ENCODE measurements around the gene SIDT1.

SIDT1 gene

DNA sequence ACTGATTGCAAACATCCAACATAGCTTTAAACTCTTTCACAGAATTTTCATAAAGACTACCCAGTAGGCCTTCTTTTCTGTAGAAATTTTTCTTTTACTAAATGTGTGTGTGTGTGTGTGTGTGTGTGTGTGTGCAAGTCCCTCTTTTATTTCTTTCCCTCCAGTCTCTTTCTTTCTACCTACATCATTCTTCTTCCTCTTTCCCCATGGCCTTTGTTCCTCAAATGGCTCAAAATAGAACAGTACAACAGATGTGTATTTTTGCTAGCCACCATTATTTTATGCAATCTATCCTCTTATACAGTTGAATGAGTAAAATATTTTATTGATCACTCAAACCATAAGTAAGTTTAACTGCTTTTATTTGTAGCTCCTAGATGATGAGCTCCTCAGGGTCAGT, 87.7 kb downstream of the SIDT1 start:
- DNase-seq (ENCODE audit: low spot score): no peak
- TF ChIP-seq, protein P1, sequence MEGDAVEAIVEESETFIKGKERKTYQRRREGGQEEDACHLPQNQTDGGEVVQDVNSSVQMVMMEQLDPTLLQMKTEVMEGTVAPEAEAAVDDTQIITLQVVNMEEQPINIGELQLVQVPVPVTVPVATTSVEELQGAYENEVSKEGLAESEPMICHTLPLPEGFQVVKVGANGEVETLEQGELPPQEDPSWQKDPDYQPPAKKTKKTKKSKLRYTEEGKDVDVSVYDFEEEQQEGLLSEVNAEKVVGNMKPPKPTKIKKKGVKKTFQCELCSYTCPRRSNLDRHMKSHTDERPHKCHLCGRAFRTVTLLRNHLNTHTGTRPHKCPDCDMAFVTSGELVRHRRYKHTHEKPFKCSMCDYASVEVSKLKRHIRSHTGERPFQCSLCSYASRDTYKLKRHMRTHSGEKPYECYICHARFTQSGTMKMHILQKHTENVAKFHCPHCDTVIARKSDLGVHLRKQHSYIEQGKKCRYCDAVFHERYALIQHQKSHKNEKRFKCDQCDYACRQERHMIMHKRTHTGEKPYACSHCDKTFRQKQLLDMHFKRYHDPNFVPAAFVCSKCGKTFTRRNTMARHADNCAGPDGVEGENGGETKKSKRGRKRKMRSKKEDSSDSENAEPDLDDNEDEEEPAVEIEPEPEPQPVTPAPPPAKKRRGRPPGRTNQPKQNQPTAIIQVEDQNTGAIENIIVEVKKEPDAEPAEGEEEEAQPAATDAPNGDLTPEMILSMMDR (IDR thresholded peaks at IDR 0.05): no peak
- Histone ChIP-seq H3K27ac (no peak overlapping the region), H3K4me3 (no peak overlapping the region)

DNA sequence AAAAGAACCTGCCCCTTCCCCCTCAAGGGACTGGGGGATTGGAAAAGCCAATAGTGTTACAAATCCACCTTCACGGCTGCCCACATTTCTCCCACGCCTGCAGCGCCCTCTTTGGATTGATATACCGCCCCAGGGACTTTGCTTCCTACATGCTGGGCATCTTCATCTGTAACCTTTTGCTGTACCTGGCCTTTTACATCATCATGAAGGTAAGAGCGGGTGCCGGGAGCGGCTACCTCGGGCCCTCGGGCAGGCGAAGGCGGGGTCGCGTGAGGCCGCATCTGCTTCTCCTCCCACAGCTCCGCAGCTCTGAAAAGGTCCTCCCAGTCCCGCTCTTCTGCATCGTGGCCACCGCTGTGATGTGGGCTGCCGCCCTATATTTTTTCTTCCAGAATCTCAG, 91.0 kb downstream of the SIDT1 start:
- H3K4me3 ChIP-seq: peak overlapping the region; percentile 38
- no peak for DNase-seq (ENCODE audit: low spot score)
- TF ChIP-seq, protein P1 (IDR thresholded peaks at IDR 0.05): no peak
- H3K27ac ChIP-seq: no peak overlapping the region

DNA sequence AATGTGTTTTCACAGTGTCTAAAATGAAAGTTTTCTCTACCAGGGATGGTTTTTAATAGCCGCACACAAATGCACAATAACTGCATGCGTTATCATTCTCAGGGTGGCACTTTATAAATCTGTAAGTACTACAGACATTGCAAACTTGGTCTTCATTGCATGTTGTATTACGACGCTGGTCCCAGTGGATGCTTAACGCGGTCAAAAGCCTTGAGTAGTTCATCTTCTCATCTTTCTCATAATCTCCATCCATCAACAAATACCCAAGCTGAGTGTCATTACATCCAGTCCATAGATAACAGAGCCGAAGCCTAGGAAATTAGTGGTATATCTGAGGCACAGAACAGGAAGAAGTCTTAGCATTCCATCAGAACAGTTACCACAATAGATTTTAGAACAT, 91.5 kb downstream of the SIDT1 start:
- TF ChIP-seq, protein P1 (IDR thresholded peaks at IDR 0.05): no peak
- Histone ChIP-seq H3K27ac (no peak overlapping the region), H3K4me3 (no peak overlapping the region)
- DNase-seq (ENCODE audit: low spot score): no peak

DNA sequence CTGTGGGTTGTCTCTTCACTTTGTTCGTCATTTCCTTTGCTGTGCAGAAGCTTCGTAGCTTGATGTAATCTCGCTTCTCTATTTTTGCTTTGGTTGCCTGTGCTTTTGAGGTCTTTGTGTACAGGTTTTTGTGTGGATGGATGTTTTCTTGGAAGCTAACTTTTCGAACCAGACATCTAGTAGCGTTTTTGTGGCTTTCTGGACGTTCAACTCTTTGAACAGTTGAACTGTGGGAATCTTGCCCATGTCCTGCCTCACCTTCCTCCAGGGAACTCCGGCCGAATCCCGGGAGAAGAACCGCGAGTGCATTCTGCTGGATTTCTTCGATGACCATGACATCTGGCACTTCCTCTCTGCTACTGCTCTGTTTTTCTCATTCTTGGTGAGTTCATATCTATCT, 93.5 kb downstream of the SIDT1 start:
- TF ChIP-seq, protein P1 (IDR thresholded peaks at IDR 0.05): no peak
- Histone ChIP-seq H3K27ac (no peak overlapping the region), H3K4me3 (no peak overlapping the region)
- no peak for DNase-seq (ENCODE audit: low spot score)

DNA sequence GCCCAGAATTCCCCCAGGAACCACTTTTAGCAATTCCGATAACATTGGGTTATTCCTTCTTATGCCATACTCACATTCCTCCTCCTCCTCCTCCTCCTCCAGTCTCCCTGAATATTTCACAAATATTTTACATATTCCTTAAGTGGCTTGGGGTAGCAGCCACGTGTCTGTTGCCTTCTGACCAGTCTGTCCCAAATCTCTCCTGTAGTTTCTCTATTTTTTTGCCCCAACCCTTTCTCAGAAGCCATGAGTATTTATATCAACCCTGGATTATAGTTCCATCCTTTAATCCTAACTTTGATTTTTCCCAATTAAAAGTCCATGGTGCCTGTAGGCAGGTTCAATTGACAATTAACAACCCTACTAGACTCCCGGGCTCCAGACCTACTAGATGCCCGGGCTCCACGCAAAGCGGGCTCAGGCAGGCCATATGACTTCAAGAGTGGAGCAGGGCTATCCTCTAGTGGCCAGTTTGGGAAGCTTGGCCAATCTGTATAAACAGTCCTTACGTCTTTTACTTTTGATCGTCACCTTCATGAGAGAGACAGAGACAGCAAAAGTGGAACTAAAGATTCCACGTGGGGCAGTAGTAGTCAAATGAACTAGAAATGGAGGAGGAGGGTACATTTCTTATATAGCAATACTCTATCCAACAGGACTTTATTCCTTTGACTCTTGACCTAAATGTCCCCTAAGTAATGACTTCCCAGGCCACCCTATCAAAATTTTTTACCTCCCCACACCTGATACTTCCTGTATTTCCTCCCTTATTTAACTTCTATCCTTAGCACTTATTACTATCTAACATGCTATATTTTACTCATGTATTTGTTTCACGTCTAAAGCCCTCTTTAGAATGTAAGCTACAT, 94.4 kb downstream of the SIDT1 start:
- Histone ChIP-seq H3K4me3 (peak overlapping the region; percentile 51), H3K27ac (no peak overlapping the region)
- DNase-seq (ENCODE audit: low spot score): no peak

DNA sequence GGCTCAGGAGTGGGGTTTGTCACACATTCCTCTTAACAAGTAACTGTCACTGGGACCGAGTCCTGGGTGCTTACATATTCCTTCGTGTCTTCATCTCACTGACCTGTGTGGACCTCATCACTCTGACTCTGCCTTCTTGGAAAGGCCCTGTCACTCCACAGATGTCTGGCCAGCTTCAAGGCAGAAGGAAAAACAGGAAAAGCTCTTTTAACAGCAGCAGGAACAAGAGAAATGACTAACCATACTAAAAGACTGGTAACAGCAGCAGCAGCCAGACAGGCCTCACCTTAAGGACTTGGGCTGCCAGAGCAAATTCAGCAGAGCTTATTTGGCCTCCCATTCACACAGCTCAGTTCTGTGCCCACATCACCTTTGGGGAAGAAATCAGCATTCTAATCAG, 96.0 kb downstream of the SIDT1 start:
- Histone ChIP-seq H3K27ac (no peak overlapping the region), H3K4me3 (no peak overlapping the region)
- DNase-seq (ENCODE audit: low spot score): no peak
- TF ChIP-seq, protein P1 (IDR thresholded peaks at IDR 0.05): no peak

More for the DNA sequence above, 94.4 kb downstream of the SIDT1 start:
- TF ChIP-seq, protein P1 (IDR thresholded peaks at IDR 0.05): peak; percentile 65

DNA sequence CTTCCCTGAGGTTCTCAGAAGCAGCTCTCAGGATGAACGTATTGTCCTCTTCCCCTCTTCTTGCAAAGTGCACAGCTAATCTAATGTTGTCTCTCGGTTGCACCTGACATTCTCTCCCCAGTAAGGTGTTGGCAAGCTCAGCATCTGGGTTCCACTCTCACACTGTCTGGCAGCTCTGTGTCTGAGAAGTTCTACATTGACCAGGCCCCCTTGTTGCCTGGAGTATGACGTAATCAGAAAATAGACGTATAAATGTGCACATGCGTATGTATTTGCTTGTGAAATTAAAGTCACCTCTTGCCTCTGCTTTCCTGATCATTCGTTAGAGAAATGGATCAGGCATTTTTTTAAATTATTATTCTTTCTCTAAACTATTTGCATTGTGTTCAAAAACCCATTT, 96.4 kb downstream of the SIDT1 start:
- DNase-seq (ENCODE audit: low spot score): no peak
- TF ChIP-seq, protein P1 (IDR thresholded peaks at IDR 0.05): no peak
- no peak overlapping the region for H3K27ac ChIP-seq
- H3K4me3 ChIP-seq: no peak overlapping the region
